Stimulated activated naive CD8-positive, alpha-beta T cell treated with anti-CD3 and anti-CD28 coated beads, Interleukin-15, amount 100 ng/mL, for 72 hours (primary cell): ENCODE results near the gene C5orf22.
"Not testable (repeated sequence)": the region's sequence is repeated elsewhere in the genome, so short reads cannot be mapped to it uniquely, and the experiment has no call there.

Source experiments
- ATAC-seq: fragments of 150-1000 bp; cut with Tn5 transposase; 2 replicates; pipeline ENCODE4 v1.10.0; 2021; ENCODE audit warnings: mild to moderate bottlenecking, moderate library complexity
- DNase-seq, 2 donors: peaks; one replicate each; pipeline ENCODE4 v3.0.0; 2021 to 2022
- H3K27ac Mint-ChIP-seq, 2 donors: one replicate each; pipeline ENCODE4 v1.8.0; 2022; ENCODE audit warnings: mild to moderate bottlenecking in 2 of 2, mixed read lengths in 2 of 2, moderate library complexity in 2 of 2
- H3K27me3 Mint-ChIP-seq: one replicate; pipeline ENCODE4 v1.8.0; 2022; ENCODE audit warnings: mixed read lengths
- H3K4me1 Mint-ChIP-seq: one replicate; pipeline ENCODE4 v1.8.0; 2022; ENCODE audit warnings: mild to moderate bottlenecking, mixed read lengths
- H3K4me3 Mint-ChIP-seq, 2 donors: one replicate each; pipeline ENCODE4 v1.8.0; 2022; ENCODE audit warnings: mild to moderate bottlenecking in 2 of 2, mixed read lengths in 2 of 2, moderate library complexity in 1 of 2
- H3K9me3 Mint-ChIP-seq, 2 donors: one replicate each; pipeline ENCODE4 v1.8.0; 2022; ENCODE audit warnings: mixed read lengths in 2 of 2

Gene C5orf22

GRCh38 chr5:31534527-31535046 lies 2.5 kb downstream of the C5orf22 start:
- H3K4me1 Mint-ChIP-seq = peaks cover 28% of the 10 kb centered on the region
- H3K27me3 Mint-ChIP-seq = no peaks in the 10 kb centered on the region
- H3K9me3 Mint-ChIP-seq = no peaks in the 10 kb centered on the region
- DNase-seq = no peak
- H3K27ac Mint-ChIP-seq = no peak overlapping the region
- H3K4me3 Mint-ChIP-seq = no peak overlapping the region
- ATAC-seq = no peak

DNA sequence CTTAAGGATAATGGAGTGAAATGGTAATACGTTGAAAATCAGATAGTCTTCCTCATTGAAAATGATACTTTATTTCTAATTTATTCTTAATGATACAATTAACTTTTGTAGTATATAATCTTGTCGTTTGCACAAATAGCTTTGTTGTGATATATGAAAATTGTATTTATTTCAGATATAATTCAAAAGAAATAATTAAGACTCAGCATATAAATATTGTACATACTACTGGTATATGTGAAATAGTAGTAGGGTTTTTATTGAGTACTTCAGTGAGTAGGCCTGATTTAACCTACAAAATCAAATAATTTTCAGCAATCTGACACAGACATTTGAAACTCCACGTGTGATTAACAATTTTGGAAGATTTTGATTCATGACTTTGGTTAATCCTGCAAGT lies 4.8 kb downstream of the C5orf22 start:
- peaks cover 15% of the 10 kb centered on the region for H3K4me1 Mint-ChIP-seq
- ATAC-seq = no peak
- no peaks in the 10 kb centered on the region for H3K27me3 Mint-ChIP-seq
- H3K27ac Mint-ChIP-seq = no peak overlapping the region
- H3K9me3 Mint-ChIP-seq = no peaks in the 10 kb centered on the region
- no peak overlapping the region for H3K4me3 Mint-ChIP-seq
- no peak for DNase-seq

- H3K27ac Mint-ChIP-seq = peak overlapping the region in 1 of 2 donors; percentile 38
These were observed 5.2 kb downstream of the C5orf22 start for GRCh38 chr5:31537349-31537748.

DNA sequence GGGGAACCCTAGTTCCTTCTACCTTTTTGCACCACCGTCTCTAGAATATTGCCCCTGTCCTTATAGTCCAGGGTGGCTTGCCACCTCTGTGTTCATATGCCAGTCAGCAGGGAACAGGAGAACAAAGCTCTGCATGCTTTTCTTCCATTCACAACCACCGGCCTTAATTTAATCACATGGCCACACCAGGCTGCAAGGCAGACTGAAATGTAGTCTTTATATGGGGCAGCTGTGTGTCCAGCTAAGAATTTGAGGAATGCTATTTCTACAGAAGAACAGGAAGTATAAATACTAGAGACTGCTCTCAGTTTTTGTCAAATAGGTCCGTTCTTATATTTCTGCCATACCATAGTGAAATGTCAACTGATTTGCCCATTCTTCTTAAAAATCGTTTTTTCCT lies 5.8 kb downstream of the C5orf22 start:
- Mint-ChIP-seq H3K27me3 (no peaks in the 10 kb centered on the region), H3K4me1 (peaks cover 15% of the 10 kb centered on the region), H3K4me3 (no peak overlapping the region), H3K9me3 (no peaks in the 10 kb centered on the region), H3K27ac (no peak overlapping the region)
- DNase-seq = no peak
- no peak for ATAC-seq

More at GRCh38 chr5:31537349-31537748, 5.2 kb downstream of the C5orf22 start:
- no peak for DNase-seq
- no peak overlapping the region for H3K4me3 Mint-ChIP-seq
- H3K27me3 Mint-ChIP-seq = no peaks in the 10 kb centered on the region
- ATAC-seq = no peak
- peaks cover 15% of the 10 kb centered on the region for H3K4me1 Mint-ChIP-seq
- no peaks in the 10 kb centered on the region for H3K9me3 Mint-ChIP-seq

GRCh38 chr5:31549114-31549513 lies 17.0 kb downstream of the C5orf22 start:
- not testable (repeated sequence) for H3K9me3 Mint-ChIP-seq, ATAC-seq, DNase-seq, H3K27me3 Mint-ChIP-seq, H3K4me1 Mint-ChIP-seq, H3K4me3 Mint-ChIP-seq
- peak overlapping the region in 1 of 2 donors; percentile 34 for H3K27ac Mint-ChIP-seq

DNA sequence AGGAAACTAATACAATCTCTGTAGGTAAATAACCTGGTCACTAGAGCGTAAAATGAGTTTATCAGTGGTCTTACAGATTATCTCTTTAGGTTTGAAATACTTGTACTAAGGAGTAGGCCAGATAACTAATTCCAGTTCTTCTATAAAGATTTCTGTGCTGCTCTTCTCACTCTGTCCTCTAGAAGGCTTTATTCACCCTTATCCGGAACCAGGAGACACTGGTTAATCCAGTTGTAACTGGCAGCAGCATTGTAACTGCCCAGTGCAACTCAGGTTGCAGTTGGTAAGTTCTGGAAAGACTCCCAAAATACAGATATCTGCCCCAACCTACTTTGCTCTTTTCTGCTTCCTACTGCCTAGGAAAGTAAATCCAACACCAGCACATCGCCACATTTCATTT lies 19.8 kb downstream of the C5orf22 start:
- ATAC-seq (no peak), DNase-seq (no peak)

DNA sequence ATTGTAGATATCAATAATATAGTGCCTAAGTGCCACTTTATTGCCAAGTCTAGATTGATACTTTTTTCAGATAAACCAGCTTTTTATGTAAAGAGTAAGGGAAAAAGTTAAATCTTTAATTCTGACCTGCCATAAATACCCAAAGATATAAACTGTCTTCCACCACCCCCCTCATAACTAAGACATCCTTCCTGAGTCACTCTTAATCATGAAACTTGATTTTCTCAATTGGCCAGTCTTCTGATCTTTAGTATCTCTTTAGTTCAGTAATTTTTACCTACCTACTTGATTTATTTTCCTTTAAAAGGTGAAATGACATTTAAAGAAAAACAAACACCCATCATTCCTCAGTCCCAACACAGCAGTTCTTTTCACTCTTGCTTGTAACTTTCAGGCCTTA lies 21.8 kb downstream of the C5orf22 start:
- Mint-ChIP-seq H3K4me3 (no peak overlapping the region), H3K27me3 (no peaks in the 10 kb centered on the region), H3K27ac (peak overlapping the region in 1 of 2 donors; percentile 4), H3K4me1 (peaks cover under 1% of the 10 kb centered on the region), H3K9me3 (no peaks in the 10 kb centered on the region)
- no peak for ATAC-seq
- DNase-seq = no peak

More for the DNA sequence above, 19.8 kb downstream of the C5orf22 start:
- H3K4me1 Mint-ChIP-seq = peaks cover 5% of the 10 kb centered on the region
- no peaks in the 10 kb centered on the region for H3K27me3 Mint-ChIP-seq
- peaks cover 1 to 5% of the 10 kb centered on the region in 2 donors for H3K9me3 Mint-ChIP-seq
- H3K4me3 Mint-ChIP-seq = no peak overlapping the region
- H3K27ac Mint-ChIP-seq = no peak overlapping the region

DNA sequence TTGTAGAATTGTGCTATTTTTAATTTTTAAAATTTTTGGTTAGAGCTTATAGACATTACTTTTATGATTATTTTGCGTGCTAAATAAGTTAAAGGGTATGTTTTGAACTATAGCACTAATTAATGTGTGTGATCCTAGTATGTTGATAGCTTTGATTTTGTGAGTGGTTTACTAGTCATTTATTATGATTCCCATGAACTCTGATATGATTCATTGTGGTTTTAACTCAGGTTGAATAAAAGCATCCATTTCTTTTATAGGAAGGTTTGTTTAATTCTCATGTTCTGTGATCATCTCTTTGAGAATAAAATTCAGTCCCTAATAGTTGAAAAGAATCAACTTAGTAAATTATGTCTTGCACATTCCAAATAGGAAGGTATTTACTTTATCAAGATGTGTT lies 22.5 kb downstream of the C5orf22 start:
- no peak for DNase-seq
- Mint-ChIP-seq H3K9me3 (no peaks in the 10 kb centered on the region), H3K27ac (no peak overlapping the region), H3K27me3 (no peaks in the 10 kb centered on the region), H3K4me3 (no peak overlapping the region), H3K4me1 (no peaks in the 10 kb centered on the region)
- ATAC-seq = no peak

DNA sequence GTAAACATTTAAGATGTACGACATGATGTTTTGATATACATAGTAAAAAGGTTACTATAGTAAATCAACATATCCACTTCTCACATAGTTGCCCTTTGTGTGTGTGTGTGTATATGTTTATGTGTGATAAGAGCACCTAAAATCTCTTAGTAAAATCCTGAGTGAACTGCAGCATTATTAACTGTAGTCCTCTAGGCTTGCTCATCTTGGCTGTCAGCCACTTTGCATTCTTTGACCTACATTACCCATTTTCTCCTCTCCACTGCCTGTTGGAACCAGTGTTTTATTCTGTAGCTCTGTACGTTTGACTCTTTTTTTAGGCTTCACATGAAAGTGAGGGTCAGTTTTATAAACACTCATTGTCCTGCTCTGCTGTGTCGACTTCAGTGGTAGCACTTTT lies 24.4 kb downstream of the C5orf22 start:
- ATAC-seq (no peak), DNase-seq (no peak)
- H3K4me3 Mint-ChIP-seq = no peak overlapping the region
- H3K9me3 Mint-ChIP-seq = no peaks in the 10 kb centered on the region
- no peaks in the 10 kb centered on the region for H3K4me1 Mint-ChIP-seq
- H3K27me3 Mint-ChIP-seq = no peaks in the 10 kb centered on the region
- H3K27ac Mint-ChIP-seq = no peak overlapping the region

DNA sequence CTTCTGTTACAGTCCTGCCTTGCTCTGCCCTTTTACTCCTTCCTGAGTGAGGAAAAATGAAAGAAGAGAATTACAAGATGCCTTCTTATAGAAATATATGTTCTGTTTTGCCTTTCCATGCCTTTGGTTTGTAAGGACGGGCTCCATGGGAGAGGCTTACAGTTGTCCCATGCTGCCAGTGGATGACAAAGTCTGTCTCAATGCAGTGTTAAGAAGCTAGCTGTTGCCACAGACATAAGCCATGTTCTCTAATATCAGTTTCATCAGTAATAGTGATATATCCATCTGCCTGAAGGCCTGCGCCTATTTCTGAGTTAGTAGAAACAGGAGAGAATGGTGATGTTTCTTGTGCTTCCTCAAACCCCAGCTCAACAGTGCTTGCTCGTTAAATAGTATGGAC lies 27.8 kb downstream of the C5orf22 start:
- no peak for ATAC-seq
- no peak for DNase-seq
- Mint-ChIP-seq H3K4me3 (no peak overlapping the region), H3K27ac (no peak overlapping the region), H3K4me1 (no peaks in the 10 kb centered on the region), H3K9me3 (peaks cover 2 to 3% of the 10 kb centered on the region in 2 donors), H3K27me3 (no peaks in the 10 kb centered on the region)

- H3K4me1 Mint-ChIP-seq = no peaks in the 10 kb centered on the region
- no peak for DNase-seq
- peaks cover 13 to 16% of the 10 kb centered on the region in 2 donors for H3K9me3 Mint-ChIP-seq
- no peak overlapping the region for H3K4me3 Mint-ChIP-seq
- no peaks in the 10 kb centered on the region for H3K27me3 Mint-ChIP-seq
- H3K27ac Mint-ChIP-seq = no peak overlapping the region
- ATAC-seq = no peak
These were observed 29.8 kb downstream of the C5orf22 start for GRCh38 chr5:31561946-31562345.

GRCh38 chr5:31563216-31563615 lies 31.1 kb downstream of the C5orf22 start:
- H3K4me3 Mint-ChIP-seq = no peak overlapping the region
- H3K27ac Mint-ChIP-seq = no peak overlapping the region
- H3K27me3 Mint-ChIP-seq = no peaks in the 10 kb centered on the region
- no peaks in the 10 kb centered on the region for H3K4me1 Mint-ChIP-seq
- ATAC-seq (no peak), DNase-seq (no peak)
- H3K9me3 Mint-ChIP-seq = peaks cover 13 to 16% of the 10 kb centered on the region in 2 donors

DNA sequence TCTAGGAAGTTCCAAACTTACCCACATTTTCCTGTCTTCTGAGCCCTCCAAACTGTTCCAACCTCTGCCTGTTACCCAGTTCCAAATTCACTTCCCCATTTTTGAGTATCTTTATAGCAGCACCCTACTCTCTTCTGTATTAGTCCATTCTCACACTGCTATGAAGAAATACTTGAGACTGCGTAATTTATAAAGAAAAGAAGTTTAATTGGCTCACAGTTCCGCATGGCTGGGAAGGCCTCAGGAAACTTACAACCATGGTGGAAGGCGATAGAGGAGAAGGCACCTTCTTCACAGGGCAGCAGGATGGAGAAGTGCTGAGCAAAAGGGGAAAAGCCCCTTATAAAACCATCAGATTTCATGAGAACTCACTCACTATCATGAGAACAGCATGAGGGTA lies 34.3 kb downstream of the C5orf22 start:
- H3K27ac Mint-ChIP-seq = peak overlapping the region in 1 of 2 donors; percentile 8
- H3K9me3 Mint-ChIP-seq = peaks cover 13 to 16% of the 10 kb centered on the region in 2 donors
- not testable (repeated sequence) for ATAC-seq, H3K4me3 Mint-ChIP-seq, DNase-seq, H3K27me3 Mint-ChIP-seq, H3K4me1 Mint-ChIP-seq

- ATAC-seq = no peak
- Mint-ChIP-seq H3K27me3 (no peaks in the 10 kb centered on the region), H3K4me1 (no peaks in the 10 kb centered on the region), H3K27ac (no peak overlapping the region), H3K4me3 (no peak overlapping the region), H3K9me3 (peaks cover 13 to 16% of the 10 kb centered on the region in 2 donors)
- no peak for DNase-seq
These were observed 36.3 kb downstream of the C5orf22 start for GRCh38 chr5:31568302-31568835.

- Mint-ChIP-seq H3K4me3 (no peak overlapping the region), H3K9me3 (peaks cover 13 to 16% of the 10 kb centered on the region in 2 donors), H3K27ac (no peak overlapping the region), H3K27me3 (no peaks in the 10 kb centered on the region), H3K4me1 (no peaks in the 10 kb centered on the region)
- no peak for DNase-seq
- no peak for ATAC-seq
These were observed 37.0 kb downstream of the C5orf22 start for GRCh38 chr5:31569068-31569467.

GRCh38 chr5:31573494-31574142 lies 41.5 kb downstream of the C5orf22 start:
- Mint-ChIP-seq H3K9me3 (no peaks in the 10 kb centered on the region), H3K4me3 (no peak overlapping the region), H3K27me3 (no peaks in the 10 kb centered on the region), H3K27ac (no peak overlapping the region), H3K4me1 (no peaks in the 10 kb centered on the region)
- ATAC-seq = no peak
- no peak for DNase-seq
